Testis (tissue), 3 donors: ENCODE data around the gene DENND5B. TPM values are rescaled to one million over a fixed set of nuclear protein-coding genes. Genes with fewer than 3 reads are reported as not detected.
"Not testable (repeated sequence)": the region's sequence is repeated elsewhere in the genome, so short reads cannot be mapped to it uniquely, and the experiment has no call there.

ENCODE experiments used
- DNase-seq: peaks from one replicate; pipeline ENCODE4 v3.0.0-alpha.2; 2019
- H3K27ac ChIP-seq, 2 donors: fragments of 200-600 bp; sonication (generic); one replicate each; pipeline ENCODE4 v1.5.1; 2019
- H3K27me3 ChIP-seq: fragments of 200-600 bp; sonication (generic); one replicate; pipeline ENCODE4 v1.5.1; 2019
- H3K36me3 ChIP-seq: fragments of 200-600 bp; sonication (generic); one replicate; pipeline ENCODE4 v1.5.1; 2017; ENCODE audit warnings: low read depth; ENCODE audit errors: missing control alignments
- H3K4me1 ChIP-seq: fragments of 200-600 bp; sonication (generic); one replicate; pipeline ENCODE4 v1.5.1; 2019
- H3K4me3 ChIP-seq, 2 donors: fragments of 200-600 bp; sonication (generic); one replicate each; pipeline ENCODE4 v1.5.1; 2017 to 2019
- H3K9me3 ChIP-seq: fragments of 200-600 bp; sonication (generic); one replicate; pipeline ENCODE4 v1.5.1; 2017
- POLR2A ChIP-seq: fragments of 450-650 bp; IDR thresholded peaks from one replicate; pipeline ENCODE4 v1.6.1; 2017; ENCODE audit warnings: antibody characterized with exemption, mild to moderate bottlenecking, moderate library complexity
- WGBS, 2 donors: methylation state at CpG; one replicate each; pipeline ENCODE4 v1.1.5; 2018; 5-methylcytosine and 5-hydroxymethylcytosine counted together
- intact Hi-C: fragments of 100-400 bp; cut with DNase I; formaldehyde crosslinking; loops from one replicate; pipeline ENCODE4 v1.15.1; 2023; ENCODE audit warnings: low total_unique reads
- polyA plus RNA-seq: library from polyadenylated mRNA; stranded (reverse); fragments of 350-450 nt; fragmentation: Illumina TruSeq; extraction: RNeasy Lipid Tissue Mini Kit (QIAGEN cat#74804); gene quantifications from one replicate; pipeline ENCODE4 v1.2.3, GENCODE V29; 2014; ENCODE audit warnings: low read depth, low replicate concordance; ENCODE audit not compliant: insufficient read depth
- total RNA-seq, 2 donors: library from RNA; depleted of rRNA; stranded (reverse); fragments of >200 nt; gene quantifications; one replicate each; pipeline ENCODE4 v1.2.3, GENCODE V29; 2016
- TF ChIP-seq, protein P1 (sequence below), 3 experiments: fragments of 450-650 bp in 2 of 3; fragments of 200-600 bp in 1 of 3; sonication (generic) in 1 of 3; IDR thresholded peaks; one replicate each; pipeline ENCODE4 v1.5.1; 2016 to 2019; ENCODE audit warnings: antibody characterized with exemption in 3 of 3, mild to moderate bottlenecking in 2 of 3, moderate library complexity in 1 of 3

Gene DENND5B
- total and polyA plus RNA-seq, 3 donors from 2014 or later = 34.7 to 62.3 (median 60.4) TPM

DNA sequence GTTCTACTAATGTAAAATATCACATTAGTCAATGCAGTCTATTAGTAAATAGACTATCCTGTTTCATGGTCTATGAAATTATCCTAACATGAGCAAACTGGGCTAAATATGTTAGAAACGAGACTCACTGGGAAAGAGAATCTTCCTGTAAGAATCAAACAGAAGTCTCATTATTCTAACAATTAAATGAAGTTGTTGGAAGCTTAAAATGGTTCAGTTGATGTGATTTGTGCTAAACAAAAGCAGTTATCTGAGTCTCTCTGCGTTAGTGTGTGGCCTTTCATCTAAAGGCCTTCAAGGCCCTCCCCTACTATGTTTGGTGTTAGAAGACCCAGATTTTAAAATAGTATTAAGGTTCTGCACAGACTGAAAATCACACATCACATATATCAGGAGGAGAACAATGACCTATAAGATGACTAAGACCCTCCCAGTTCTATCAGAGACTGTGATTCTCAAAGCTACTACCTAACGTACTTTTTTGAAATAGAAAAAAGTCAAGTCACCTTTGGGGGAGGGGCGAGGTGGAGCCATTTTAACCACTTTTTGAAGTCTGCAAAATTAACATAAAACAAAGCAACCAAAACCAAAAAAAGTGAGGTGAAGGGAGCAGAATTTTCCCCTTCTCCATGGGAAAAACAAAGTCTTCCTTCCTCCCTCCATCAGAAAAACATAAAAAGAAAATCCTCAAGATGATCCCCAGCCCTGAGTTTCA is 82.3 kb downstream of the DENND5B start:
- Histone ChIP-seq H3K36me3 (no peaks in the 10 kb centered on the region), H3K4me1 (no peaks in the 10 kb centered on the region), H3K27ac (no peak overlapping the region), H3K9me3 (no peaks in the 10 kb centered on the region), H3K27me3 (no peaks in the 10 kb centered on the region), H3K4me3 (no peak overlapping the region)
- no peak for TF ChIP-seq POLR2A
- TF ChIP-seq, protein P1, sequence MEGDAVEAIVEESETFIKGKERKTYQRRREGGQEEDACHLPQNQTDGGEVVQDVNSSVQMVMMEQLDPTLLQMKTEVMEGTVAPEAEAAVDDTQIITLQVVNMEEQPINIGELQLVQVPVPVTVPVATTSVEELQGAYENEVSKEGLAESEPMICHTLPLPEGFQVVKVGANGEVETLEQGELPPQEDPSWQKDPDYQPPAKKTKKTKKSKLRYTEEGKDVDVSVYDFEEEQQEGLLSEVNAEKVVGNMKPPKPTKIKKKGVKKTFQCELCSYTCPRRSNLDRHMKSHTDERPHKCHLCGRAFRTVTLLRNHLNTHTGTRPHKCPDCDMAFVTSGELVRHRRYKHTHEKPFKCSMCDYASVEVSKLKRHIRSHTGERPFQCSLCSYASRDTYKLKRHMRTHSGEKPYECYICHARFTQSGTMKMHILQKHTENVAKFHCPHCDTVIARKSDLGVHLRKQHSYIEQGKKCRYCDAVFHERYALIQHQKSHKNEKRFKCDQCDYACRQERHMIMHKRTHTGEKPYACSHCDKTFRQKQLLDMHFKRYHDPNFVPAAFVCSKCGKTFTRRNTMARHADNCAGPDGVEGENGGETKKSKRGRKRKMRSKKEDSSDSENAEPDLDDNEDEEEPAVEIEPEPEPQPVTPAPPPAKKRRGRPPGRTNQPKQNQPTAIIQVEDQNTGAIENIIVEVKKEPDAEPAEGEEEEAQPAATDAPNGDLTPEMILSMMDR (IDR thresholded peaks at IDR 0.05) = no peak
- no peak for DNase-seq
- intact Hi-C loops = no loop called here
- 79 to 85% methylated on average over 4 of the region's 4 CpGs for WGBS, 2 donors

DNA sequence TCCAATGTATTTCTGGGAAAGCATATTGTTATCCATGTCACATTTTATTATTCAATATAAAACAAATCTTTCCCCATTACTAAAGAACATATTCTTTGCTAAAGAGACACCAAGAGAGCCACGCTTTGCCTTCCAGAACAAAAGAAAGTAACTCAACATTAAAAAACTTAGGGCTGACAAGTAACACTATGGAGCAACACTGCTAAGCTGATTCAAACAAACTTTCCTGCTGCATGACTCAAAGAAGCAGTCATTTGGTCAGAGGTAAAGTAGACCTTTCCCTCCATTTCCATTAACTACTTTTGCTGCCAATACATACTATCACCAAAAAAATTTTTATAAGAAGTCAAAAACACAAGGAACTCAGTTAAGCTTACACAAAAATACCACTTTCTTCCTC is 83.0 kb downstream of the DENND5B start:
- no peaks in the 10 kb centered on the region for H3K27me3 ChIP-seq
- WGBS, 2 donors = 90 to 94% methylated on average over 1 of the region's 1 CpG
- H3K36me3 ChIP-seq = no peaks in the 10 kb centered on the region
- H3K4me3 ChIP-seq = no peak overlapping the region
- no peak for TF ChIP-seq POLR2A
- TF ChIP-seq, protein P1 (IDR thresholded peaks at IDR 0.05) = no peak
- no peaks in the 10 kb centered on the region for H3K4me1 ChIP-seq
- no peak for DNase-seq
- intact Hi-C loops = no loop called here
- H3K27ac ChIP-seq = no peak overlapping the region
- no peaks in the 10 kb centered on the region for H3K9me3 ChIP-seq

DNA sequence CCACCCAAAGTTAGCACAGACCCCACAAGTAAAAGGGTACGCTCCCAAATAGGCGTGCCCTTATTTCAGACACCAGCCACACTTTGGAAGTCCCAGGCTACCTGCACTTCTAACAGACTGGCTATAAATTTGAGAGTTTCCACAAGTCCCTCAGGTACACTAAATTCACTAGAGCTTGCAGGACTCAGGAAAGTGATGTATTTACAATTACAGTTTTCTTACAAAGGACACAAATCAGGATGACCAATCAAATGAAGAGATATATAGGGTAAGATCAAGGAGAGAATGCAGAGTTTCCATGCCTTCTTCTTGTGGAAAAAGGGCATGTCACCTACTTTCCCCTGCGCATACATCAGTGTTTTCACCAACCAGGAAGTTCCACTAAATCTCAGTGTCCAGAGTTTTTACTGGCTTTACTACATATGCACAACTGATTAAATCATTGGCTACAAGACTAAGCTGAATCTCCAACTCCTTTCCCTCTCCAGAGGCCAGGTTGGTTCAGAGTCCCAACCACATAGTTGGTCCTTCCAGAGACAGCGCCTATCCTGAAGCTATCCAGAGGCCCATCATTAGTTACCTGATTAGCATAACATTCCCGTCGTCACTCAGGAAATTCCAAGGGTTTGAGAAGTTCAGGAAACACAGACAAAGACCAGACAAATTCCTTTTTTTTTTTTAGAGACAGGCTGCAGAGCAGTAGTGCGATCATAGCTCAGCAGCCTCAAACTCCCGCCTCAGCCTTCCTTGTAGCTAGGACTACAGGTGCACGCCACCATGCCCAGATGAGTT is 84.2 kb downstream of the DENND5B start:
- intact Hi-C loops = no loop called here
- no peak overlapping the region for H3K27ac ChIP-seq
- no peak for TF ChIP-seq POLR2A
- TF ChIP-seq, protein P1 (IDR thresholded peaks at IDR 0.05) = no peak
- H3K27me3 ChIP-seq = no peaks in the 10 kb centered on the region
- no peak overlapping the region for H3K4me3 ChIP-seq
- H3K36me3 ChIP-seq = no peaks in the 10 kb centered on the region
- WGBS, 2 donors = 90 to 93% methylated on average over 9 of the region's 9 CpGs
- no peaks in the 10 kb centered on the region for H3K4me1 ChIP-seq
- DNase-seq = no peak
- H3K9me3 ChIP-seq = no peaks in the 10 kb centered on the region

DNA sequence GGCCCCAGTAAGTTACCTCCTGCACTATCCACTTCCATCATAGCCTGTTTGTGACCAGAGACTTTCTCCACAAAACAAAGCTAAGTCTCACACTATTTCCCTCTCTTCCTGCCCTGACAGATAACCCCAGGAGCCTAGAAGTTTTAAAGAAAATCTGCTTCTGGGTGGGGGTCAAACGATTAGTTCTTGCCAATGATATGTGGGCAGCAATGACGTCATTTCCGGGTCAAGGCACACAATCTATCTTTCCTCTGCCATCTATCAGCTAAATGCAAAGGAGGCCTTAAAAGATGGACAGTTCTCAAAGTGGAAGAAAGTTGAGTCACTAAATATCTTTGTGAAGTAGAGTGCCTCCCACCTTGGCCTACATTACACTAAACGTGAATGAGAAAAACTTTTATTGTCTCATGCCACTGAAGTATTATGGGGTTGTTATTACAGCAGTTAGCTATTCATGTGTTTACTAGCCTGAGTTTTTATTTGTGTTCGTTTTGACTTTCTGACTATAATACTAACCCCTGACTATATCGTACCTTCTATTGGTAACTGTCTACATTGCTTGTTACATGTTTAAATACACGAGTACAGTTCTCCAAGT is 86.2 kb downstream of the DENND5B start:
- 82 to 86% methylated on average over 7 of the region's 7 CpGs for WGBS, 2 donors

DNA sequence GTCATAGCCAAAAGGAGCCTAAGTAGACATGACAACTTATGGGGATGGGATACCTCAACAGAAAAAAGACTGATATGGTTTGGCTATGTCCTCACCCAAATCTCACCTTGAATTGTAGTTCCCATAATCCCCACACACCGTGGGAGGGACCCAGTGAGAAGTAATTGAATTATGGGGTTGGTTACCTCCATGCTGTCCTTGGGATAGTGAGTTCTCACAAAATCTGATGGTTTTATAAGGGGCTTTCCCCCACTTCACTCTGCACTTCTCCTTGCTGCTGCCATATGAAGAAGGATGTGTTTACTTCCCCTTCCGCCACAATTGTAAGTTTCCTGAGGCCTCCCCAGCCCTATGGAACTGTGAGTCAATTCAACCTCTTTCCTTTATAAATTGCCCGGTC is 89.9 kb downstream of the DENND5B start:
- H3K4me1 ChIP-seq, H3K9me3 ChIP-seq, intact Hi-C loops, DNase-seq, H3K4me3 ChIP-seq, H3K27me3 ChIP-seq, H3K36me3 ChIP-seq, H3K27ac ChIP-seq: not testable (repeated sequence)
- 93 to 97% methylated on average over 3 of the region's 3 CpGs for WGBS, 2 donors

More for the DNA sequence above, 86.2 kb downstream of the DENND5B start:
- no peaks in the 10 kb centered on the region for H3K36me3 ChIP-seq
- DNase-seq = no peak
- H3K4me3 ChIP-seq = no peak overlapping the region
- H3K9me3 ChIP-seq = no peaks in the 10 kb centered on the region
- no peaks in the 10 kb centered on the region for H3K27me3 ChIP-seq
- H3K4me1 ChIP-seq = no peaks in the 10 kb centered on the region
- TF ChIP-seq POLR2A = no peak
- TF ChIP-seq, protein P1 (IDR thresholded peaks at IDR 0.05) = no peak
- intact Hi-C loops = no loop called here
- H3K27ac ChIP-seq = no peak overlapping the region
